GM18951 (cell line): ENCODE data around the gene PRM3.

ENCODE experiments used
- POLR2A ChIP-seq: IDR thresholded peaks from 4 replicates; pipeline ENCODE4 v1.6.1; 2011; ENCODE audit warnings: mild to moderate bottlenecking; ENCODE audit not compliant: insufficient read length, insufficient read depth; ENCODE audit errors: extremely low read depth
- in situ Hi-C: fragments of 300-500 bp; cut with MboI; formaldehyde crosslinking; loops from one replicate; pipeline ENCODE4 v1.12.0; 2022; ENCODE audit warnings: low sequenced_read_pairs, mixed read lengths, inconsistent platforms; ENCODE audit not compliant: unreplicated experiment

The PRM3 gene, protein sequence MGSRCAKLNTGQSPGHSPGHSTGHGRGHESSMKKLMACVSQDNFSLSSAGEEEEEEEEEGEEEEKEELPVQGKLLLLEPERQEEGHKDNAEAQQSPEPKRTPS

DNA sequence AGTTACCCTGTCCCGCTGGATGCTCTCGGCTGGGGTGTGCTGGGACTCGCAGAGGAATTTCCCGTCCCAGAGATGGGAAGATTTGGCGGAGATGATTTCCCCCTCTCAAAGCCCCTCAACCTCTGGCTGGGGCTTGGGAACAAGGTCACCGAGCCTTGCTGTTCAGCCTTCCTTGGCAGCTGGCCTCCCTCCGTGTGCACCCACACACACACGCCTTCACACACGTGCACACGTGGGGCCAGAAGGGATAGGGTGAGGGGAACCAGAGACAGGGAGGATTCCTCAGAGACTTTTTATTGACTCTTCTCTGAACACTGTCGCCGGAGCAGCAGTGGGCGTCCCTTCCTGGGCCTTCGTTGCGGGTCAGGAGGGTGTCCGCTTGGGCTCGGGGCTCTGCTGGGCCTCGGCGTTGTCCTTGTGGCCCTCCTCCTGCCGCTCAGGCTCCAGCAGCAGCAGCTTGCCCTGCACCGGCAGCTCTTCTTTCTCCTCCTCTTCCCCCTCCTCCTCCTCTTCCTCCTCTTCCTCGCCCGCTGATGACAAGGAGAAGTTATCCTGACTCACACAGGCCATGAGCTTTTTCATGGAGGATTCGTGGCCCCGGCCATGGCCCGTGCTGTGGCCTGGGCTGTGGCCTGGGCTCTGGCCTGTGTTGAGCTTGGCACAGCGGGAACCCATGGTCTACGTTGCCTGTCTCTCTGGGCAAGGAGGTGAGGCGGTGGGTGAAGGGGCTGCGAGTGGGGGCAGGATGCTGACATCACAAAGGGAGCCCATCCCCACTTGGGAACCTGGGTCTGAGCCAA lies at the start of gene PRM3:
PRM3 (minus strand) TSS at position 709 of the 800 bp plus-strand sequence; CDS start at position 675, 34 bp downstream.
- in situ Hi-C loops = no loop called here
- TF ChIP-seq POLR2A = no peak

DNA sequence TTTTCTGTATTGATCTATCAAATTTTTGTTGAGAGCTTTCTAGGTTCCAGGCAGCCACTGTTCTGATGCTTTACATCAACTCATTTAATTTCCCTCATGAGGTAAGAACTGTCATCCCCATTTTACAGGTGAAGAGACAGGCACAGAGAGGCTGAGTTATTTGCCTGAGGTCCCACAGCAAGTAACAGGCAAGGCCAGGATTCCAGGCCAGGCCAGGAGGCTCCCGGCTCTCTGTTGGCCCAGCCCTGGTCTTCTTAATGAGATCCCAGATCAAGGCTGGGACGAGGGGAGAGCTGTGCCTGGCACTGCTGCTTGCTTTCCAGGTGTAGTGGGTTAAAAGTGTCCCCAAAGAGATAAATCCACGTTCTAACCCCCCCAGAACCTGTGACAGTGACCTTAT lies 49.4 kb upstream of the PRM3 start:
- in situ Hi-C loops = no loop called here
- no peak for TF ChIP-seq POLR2A

DNA sequence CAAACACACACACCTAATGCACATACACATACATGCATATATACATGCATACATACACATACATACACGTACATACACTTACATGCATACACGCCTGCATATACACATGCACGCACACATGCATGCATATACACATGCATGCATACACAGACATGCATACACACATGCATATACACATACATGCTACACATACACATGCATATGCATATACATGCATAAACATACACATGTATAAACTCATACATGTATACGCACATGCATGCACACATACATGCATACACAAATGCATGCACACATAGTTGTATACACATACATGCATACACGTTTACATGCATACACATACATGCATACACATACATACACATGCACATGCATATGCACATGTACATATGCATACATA lies 48.2 kb upstream of the PRM3 start:
- in situ Hi-C loops = no loop called here
- no peak for TF ChIP-seq POLR2A

DNA sequence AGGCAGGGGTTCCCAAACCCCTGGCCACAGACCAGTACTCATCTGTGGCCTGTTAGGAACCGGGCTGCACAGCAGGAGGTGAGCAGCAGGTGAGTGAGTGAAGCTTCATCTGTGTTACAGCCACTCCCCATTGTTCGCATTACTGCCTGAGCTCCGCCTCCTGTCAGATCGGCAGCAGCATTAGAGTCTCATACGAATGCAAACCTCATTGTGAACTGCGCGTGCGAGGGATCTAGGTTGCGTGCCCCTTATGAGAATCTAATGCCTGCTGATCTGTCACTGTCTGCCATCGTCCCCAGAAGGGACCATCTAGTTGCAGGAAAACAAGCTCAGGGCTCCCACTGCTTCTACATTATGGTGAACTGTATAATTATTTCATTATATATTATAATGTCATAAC lies 46.7 kb upstream of the PRM3 start:
- in situ Hi-C loops = no loop called here
- no peak for TF ChIP-seq POLR2A

DNA sequence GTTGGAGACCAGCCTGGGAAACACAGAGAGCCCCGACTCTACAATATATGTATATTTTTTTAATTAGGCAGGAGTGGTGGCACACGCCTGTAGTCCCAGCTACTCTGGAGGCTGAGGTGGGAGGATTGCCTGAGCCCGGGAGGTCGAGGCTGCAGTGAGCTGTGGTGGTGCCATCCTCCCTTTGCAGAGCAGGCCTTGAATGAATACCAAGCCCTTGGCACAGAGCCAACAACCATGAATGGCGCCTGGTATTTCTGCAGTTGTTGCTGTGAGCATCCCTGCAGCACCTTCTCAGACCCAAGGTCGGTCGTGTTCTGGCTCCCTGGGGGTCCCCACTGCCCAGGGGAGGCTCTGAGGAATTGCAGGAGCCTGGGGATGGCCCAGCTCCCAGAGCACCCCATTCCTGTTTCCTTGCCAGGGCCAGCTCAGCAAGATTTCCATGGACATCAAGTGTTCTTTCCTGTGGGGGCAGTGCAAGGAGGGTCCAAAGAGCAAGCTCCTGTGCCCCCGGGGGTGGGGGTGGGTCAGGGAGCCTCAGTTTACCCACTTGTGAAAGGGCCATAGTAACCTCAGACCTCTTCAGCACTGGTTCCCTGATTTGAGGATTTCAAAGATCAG lies 46.2 kb upstream of the PRM3 start:
- in situ Hi-C loops = no loop called here
- no peak for TF ChIP-seq POLR2A

DNA sequence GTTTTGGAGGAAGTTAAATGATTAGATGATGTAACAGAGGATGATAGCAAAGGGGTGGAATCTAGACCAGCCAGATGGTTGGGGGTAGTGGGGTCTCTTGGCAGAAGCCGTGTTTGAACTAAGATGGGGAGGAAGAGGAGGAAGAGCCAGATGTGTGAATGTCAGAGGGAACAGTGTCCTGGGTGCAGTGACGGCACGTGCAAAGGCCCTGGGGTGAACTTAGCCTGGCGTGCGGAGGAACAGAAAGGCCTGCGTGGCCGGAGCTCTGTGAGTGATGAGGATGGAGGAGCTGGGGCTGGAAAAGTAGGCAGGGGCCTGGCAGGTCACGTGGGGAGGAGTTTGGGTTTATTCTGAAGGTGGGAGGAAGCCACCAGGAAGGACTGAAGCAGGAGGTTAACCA lies 45.4 kb upstream of the PRM3 start:
- in situ Hi-C loops = no loop called here
- no peak for TF ChIP-seq POLR2A

DNA sequence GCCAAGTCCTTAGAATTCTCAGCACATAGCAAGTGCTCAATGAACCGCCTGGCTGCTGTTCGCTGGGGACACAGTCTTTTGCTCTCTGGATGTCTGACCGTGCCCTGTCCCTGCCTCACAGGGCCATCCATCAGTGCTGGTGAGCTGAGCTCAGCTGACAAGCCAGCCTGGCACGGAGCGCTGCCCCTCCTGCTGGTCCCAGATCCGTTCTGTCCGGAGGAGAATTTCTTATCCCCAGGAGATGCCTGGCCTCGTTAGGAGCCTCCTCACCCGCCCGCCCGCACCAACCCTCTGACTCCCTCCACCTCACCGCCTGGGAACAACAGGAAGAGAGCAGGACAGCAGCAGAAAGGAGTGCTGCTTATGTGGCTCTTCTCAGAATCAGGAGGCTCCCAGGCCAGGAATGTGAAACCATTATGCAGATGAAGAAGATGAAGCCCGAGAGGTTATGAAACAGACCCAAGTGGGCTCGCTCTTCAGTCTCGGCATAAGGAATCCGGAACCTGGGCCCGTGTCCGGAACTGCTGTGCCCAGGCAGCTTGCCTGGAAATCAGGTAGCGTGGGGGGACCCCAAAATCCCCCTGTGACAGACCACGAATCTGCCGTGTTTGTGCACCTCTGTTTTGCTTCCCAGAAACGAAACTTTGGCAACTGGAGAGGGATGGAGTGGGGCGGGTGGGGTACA lies 43.0 kb upstream of the PRM3 start:
- no peak for TF ChIP-seq POLR2A
- in situ Hi-C loops = no loop called here

DNA sequence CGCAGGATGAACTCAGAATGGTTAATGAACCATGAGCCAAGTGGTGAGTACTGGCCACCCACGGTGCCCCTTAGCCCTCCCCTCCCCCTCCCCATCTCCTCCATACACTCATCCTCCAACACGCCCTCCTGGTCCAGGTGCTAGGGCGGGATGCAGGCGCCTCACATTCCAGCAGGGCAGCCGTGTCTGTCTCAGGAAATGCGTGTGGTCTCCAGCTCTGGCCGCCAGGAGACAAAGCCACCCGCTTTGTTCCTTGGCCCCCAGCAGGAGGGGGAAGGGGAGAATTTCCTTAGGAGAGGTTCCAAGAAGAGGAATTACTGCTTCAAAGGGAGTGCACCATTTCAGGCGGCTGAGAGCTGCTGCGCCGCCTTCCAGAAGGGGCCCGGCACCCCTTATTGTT lies 42.1 kb upstream of the PRM3 start:
- in situ Hi-C loops = no loop called here
- no peak for TF ChIP-seq POLR2A

DNA sequence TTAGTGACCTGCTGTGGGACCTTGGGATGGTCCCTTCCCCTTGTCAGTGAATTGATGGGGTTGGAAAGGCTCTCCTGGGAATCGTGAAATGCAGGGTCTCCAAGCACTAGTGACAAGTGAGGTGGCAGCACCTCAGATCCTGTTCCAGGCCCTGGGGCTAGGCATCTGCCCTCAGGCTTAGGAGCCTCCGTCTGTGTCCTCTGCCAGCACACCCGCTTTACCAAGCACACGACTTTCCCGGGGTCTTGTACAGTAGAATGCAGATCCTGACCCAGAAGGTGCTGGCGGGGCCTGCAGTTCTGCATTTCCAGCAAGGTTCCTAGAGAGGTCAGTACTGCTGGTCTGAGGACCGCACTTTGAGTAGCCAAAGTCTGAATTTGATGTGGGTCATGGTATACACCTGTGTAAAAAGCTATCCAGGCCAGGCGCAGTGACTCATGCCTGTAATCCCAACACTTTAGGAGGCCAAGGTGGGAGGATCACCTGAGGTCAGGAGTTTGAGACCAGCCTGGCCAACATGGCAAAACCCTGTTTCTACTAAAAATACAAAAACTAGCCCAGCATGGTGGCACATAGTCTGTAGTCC lies 41.0 kb upstream of the PRM3 start:
- no peak for TF ChIP-seq POLR2A
- in situ Hi-C loops = no loop called here

DNA sequence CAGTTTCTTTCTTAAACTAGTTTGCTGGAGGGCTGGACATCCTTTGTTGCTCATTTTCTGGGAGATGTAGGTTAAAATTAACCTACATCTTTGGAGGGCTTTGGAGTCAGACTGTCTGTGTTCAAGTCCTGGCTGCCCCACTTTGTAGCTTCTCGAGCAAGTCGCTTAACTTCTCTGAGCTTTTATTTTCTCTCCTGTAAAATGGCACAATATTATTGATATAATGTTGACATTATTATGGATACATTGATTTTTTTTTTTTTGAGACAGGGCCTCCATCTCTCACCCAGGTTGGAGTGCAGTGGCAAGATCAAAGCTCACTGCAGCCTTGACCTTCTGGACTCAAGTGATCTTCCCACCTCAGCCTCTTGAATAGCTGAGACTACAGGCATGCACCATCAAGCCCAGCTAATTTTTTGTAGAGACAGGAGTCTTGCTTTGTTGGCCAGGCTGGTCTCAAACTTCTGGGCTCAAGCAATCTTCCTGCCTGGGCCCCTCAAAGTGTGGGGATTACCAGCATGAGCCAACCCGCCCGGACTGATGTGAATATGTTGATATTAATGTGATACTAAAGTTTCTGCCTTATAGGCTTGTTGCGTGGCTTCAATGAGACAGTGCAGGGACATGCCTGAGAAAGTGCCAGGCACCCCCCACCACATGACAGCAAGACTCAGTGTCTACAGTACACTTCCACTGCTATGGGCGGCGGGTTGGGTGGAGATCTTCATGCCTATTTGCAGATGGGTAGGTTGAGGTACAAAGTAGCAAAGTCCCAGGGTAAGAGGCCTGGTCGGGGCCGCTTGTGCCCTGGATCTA lies 40.3 kb upstream of the PRM3 start:
- no peak for TF ChIP-seq POLR2A
- in situ Hi-C loops = no loop called here

DNA sequence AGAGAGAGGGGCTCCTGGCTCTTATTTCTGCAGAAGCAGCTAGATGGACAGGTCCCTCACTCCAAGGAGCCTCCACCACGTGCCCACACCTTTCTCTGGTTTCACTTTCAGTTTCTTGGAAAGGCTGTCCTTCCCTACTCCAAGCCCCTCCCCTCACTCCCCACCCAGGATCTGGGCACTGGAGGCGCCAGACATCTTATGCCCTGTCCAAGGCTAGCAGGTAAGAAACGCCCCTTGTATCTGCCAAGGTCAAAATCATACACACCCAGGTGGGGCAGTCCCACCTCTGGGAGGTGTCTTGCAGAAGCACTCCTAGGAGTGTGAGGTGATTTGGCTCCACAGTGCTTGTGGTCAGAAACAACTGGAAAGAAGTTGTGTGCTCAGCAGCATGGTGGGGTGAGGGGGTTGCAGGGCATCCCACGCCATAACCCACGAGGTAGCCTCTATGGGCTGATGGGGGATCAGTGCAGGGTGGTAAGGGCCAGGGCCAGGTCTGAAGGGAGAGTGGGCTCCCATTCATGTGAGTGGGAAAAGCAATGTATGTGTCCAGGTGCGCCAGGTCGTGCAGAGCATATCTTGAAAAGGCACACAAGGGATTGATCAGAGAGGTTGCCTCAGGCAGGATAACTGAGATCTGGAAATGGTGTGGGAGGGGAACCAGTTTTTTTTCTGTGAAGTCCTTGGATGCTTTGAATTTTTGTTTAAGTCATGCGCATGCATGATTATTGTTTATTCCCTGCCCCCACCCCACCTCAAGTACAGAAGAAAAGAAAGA lies 39.5 kb upstream of the PRM3 start:
- TF ChIP-seq POLR2A = no peak
- in situ Hi-C loops = no loop called here
